ENCODE results near the gene OLFM3. TPM values are rescaled to one million over a fixed set of nuclear protein-coding genes. Genes with fewer than 3 reads are reported as not detected.

The OLFM3 gene
- total RNA-seq, 1 experiment from 2014 or later = 0.26 TPM

DNA sequence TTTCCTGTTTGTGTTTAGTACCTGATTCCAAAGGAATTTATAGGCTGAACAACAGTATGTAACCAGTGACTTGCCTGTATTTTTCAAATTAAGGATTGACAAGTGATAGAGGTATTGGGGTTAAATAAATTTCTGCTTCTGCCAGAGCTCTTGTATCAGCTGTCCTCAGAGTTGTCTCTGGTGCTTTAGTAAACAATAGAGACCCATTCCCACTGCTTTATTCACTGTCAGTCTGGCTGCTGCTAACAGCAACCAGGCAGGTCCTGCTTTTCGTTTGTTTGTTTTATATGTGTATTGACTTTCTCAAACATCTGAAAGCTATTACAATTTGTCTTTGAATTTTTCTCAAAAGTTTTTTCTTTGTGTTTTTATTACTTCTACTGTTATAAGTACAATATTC lies 76.1 kb downstream of the OLFM3 start:
- no peak overlapping the region for H3K14ac ChIP-seq (ENCODE audit: insufficient read depth, low read length)
- H4K8ac ChIP-seq (replicated peaks; ENCODE audit: insufficient read length, low read depth, low read length) = no peak overlapping the region
- H2AK5ac ChIP-seq (ENCODE audit: insufficient read length, low read length) = no peak overlapping the region
- H3K56ac ChIP-seq (ENCODE audit: insufficient read length, low read depth, low read length) = no peak overlapping the region
- H2BK20ac ChIP-seq (ENCODE audit: low read depth, low read length, poor library complexity, severe bottlenecking) = no peak overlapping the region
- no peak overlapping the region for H3T11ph ChIP-seq (ENCODE audit: low read length)
- no peaks in the 10 kb centered on the region for H3K4me1 ChIP-seq (ENCODE audit: insufficient read depth, low read length)
- H4K20me1 ChIP-seq (ENCODE audit: control insufficient read depth, insufficient read depth, insufficient read length) = no peaks in the 10 kb centered on the region
- Mint-ChIP-seq H3K36me3 (ENCODE audit: insufficient read depth in 1 of 3, low read depth in 3 of 3) (no peaks in the 10 kb centered on the region), H3K27me3 (ENCODE audit: low read depth) (no peaks in the 10 kb centered on the region), H3K27ac (no peak overlapping the region), H3K4me3 (no peak overlapping the region), H3K9me3 (no peaks in the 10 kb centered on the region), H3K4me1 (peaks cover 0 to 4% of the 10 kb centered on the region in 2 experiments; a peak in 1 of 4 replicates)
- no peak overlapping the region for H3K4ac ChIP-seq (ENCODE audit: low read depth, low read length)
- H4K91ac ChIP-seq (ENCODE audit: insufficient read length, low read depth, low read length) = no peak overlapping the region
- no peaks in the 10 kb centered on the region for H3K79me2 ChIP-seq (ENCODE audit: insufficient read depth, low read length)
- no peak overlapping the region for H3K27ac ChIP-seq (ENCODE audit: insufficient read length, low read depth, low read length)
- H3K23ac ChIP-seq (ENCODE audit: insufficient read length, low read depth, low read length) = no peak overlapping the region
- WGBS (ENCODE audit: extremely low coverage, insufficient read length, low lambda C conversion rate) = no CpG with 5 or more reads among the region's 1 CpG
- H3K79me1 ChIP-seq (ENCODE audit: insufficient read depth, low read depth, low read length, poor library complexity, severe bottlenecking) = no peaks in the 10 kb centered on the region
- H3K27me3 ChIP-seq (ENCODE audit: insufficient read depth, low read length) = no peaks in the 10 kb centered on the region
- H3K23me2 ChIP-seq (ENCODE audit: insufficient read length, low read depth, low read length, poor library complexity, severe bottlenecking) = no peaks in the 10 kb centered on the region
- no peak for TF ChIP-seq CTCF (conservative IDR thresholded peaks at IDR 0.05)
- no peak overlapping the region for H2BK120ac ChIP-seq (ENCODE audit: low read depth, low read length, poor library complexity, severe bottlenecking)
- no peak overlapping the region for H3K9ac ChIP-seq (ENCODE audit: extremely low read depth, insufficient read length, low read length)
- DNase-seq = no peak
- H4K5ac ChIP-seq (ENCODE audit: insufficient read length, low read depth, low read length) = no peak overlapping the region
- no peak overlapping the region for H2BK12ac ChIP-seq (ENCODE audit: insufficient read length, low read depth, low read length)
- no peak overlapping the region for H2BK15ac ChIP-seq (ENCODE audit: low read depth, low read length)
- no peaks in the 10 kb centered on the region for H3K9me3 ChIP-seq (ENCODE audit: control insufficient read depth, low read depth, low read length)
- H3K4me2 ChIP-seq (ENCODE audit: insufficient read depth, insufficient read length, low read length) = no peak overlapping the region
- H2AFZ ChIP-seq (ENCODE audit: low read length) = no peak overlapping the region
- H3K18ac ChIP-seq (ENCODE audit: insufficient read length, low read depth, low read length) = no peak overlapping the region
- H2BK5ac ChIP-seq (ENCODE audit: insufficient read length, low read length) = no peak overlapping the region
